Measurements from ENCODE around the gene WBP1L. TPM values are rescaled to one million over a fixed set of nuclear protein-coding genes. Genes with fewer than 3 reads are reported as not detected.

WBP1L gene
- total RNA-seq, 3 donors from 2014 or later (not counting 1 experiment from before 2014, with no cell fraction given), result 34.6 to 48.4 (median 47.9) TPM

DNA sequence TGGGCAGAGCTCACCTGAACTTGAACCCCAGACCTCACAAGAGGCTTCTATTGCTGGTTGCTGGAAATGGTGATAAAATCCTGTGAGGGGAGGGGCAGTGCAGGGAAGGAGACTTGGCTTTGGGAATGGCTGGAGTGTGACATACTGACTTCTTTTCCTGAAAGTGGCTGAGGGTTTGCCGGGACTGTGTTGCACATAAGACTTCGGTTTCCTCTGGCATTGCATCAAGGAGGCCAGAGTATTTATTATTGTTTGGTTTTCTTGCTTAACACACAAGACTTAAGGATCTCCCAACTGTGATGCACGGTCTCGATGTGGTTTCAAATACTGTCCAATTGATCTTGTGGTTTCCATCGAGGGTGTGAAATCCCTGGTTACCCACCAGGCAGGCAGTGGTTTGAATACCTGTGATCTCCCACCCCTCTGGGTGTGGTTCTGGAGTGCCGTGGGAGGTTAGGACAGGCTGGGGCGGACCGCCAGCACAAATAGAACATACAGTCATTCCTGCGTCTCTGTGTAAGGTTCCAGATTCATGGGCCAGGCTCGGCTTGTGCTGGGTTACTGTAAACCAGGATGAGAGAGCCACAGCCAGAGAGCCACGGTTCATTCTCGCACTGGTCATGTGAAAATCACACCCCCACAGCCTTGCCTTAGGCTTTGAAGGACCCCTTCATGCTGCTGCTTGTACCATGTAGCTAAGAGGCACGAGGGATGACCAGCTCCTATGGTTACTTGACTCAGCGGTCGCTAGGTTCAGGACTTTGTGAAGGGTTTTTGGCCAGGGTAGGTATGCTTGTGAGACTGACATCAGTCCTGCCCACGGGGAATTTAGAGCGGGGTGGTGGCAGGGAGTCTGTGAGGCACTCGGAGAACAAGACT, 39.2 kb downstream of the WBP1L start:
- no peak overlapping the region for H3K4me3 ChIP-seq (ENCODE audit: low read length)
- TF ChIP-seq, protein P1, sequence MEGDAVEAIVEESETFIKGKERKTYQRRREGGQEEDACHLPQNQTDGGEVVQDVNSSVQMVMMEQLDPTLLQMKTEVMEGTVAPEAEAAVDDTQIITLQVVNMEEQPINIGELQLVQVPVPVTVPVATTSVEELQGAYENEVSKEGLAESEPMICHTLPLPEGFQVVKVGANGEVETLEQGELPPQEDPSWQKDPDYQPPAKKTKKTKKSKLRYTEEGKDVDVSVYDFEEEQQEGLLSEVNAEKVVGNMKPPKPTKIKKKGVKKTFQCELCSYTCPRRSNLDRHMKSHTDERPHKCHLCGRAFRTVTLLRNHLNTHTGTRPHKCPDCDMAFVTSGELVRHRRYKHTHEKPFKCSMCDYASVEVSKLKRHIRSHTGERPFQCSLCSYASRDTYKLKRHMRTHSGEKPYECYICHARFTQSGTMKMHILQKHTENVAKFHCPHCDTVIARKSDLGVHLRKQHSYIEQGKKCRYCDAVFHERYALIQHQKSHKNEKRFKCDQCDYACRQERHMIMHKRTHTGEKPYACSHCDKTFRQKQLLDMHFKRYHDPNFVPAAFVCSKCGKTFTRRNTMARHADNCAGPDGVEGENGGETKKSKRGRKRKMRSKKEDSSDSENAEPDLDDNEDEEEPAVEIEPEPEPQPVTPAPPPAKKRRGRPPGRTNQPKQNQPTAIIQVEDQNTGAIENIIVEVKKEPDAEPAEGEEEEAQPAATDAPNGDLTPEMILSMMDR (IDR thresholded peaks at IDR 0.05), result no peak
- H3K27ac Mint-ChIP-seq, result peak overlapping the region; percentile 77 to 86
- ATAC-seq (peak in 1 of 3 donors; percentile 34), DNase-seq (no peak)
- no peak overlapping the region for H3K27ac ChIP-seq (ENCODE audit: low read length)
- H3K9me3 ChIP-seq (ENCODE audit: control insufficient read depth, insufficient read depth, low read length), result no peaks in the 10 kb centered on the region
- H3K27me3 Mint-ChIP-seq (ENCODE audit: low read depth in 2 of 2), result no peaks in the 10 kb centered on the region
- H3K36me3 Mint-ChIP-seq, result no peaks in the 10 kb centered on the region
- intact Hi-C loops (cut with micrococcal nuclease), result no loop called here
- H3K27me3 ChIP-seq (ENCODE audit: control insufficient read depth, insufficient read depth, low read length), result no peaks in the 10 kb centered on the region
- no peaks in the 10 kb centered on the region for H3K9me3 Mint-ChIP-seq
- peaks cover 32% of the 10 kb centered on the region for H3K4me1 ChIP-seq (ENCODE audit: control insufficient read depth, insufficient read depth, low read length)
- WGBS (ENCODE audit: insufficient coverage), result 70% methylated on average over 18 of the region's 18 CpGs
- H3K36me3 ChIP-seq (ENCODE audit: control insufficient read depth, insufficient read depth, low read length), result no peaks in the 10 kb centered on the region
- peak overlapping the region; percentile 61 for H3K4me3 Mint-ChIP-seq
- peaks cover 71 to 72% of the 10 kb centered on the region in 2 donors for H3K4me1 Mint-ChIP-seq

DNA sequence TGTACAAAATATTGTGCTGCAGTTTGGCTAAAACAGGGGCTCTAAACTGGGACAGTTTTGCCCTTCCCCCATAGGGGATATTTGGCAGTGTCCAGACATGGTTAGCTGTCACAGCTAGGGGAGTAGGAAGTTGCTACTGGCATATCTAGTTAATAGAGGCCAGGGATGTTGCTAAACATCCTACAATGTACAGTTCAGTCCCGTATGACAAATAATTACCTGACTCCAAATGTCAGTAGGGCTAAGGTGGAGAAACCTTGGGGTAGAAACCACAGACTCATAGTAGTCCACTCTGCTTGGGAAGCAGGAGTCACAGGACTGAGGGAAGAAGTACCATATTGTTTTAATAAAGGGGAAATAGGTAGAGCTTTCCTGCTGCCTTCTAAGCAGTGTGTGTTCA, 39.8 kb downstream of the WBP1L start:
- Histone ChIP-seq H3K9me3 (ENCODE audit: control insufficient read depth, insufficient read depth, low read length) (no peaks in the 10 kb centered on the region), H3K36me3 (ENCODE audit: control insufficient read depth, insufficient read depth, low read length) (no peaks in the 10 kb centered on the region), H3K27ac (ENCODE audit: low read length) (no peak overlapping the region), H3K4me1 (ENCODE audit: control insufficient read depth, insufficient read depth, low read length) (peaks cover 32% of the 10 kb centered on the region), H3K27me3 (ENCODE audit: control insufficient read depth, insufficient read depth, low read length) (no peaks in the 10 kb centered on the region), H3K4me3 (ENCODE audit: low read length) (no peak overlapping the region)
- no peaks in the 10 kb centered on the region for H3K27me3 Mint-ChIP-seq (ENCODE audit: low read depth in 2 of 2)
- H3K27ac Mint-ChIP-seq, result peak overlapping the region; percentile 77 to 86
- peaks cover 66 to 67% of the 10 kb centered on the region in 2 donors for H3K4me1 Mint-ChIP-seq
- WGBS (ENCODE audit: insufficient coverage), result no CpG with 5 or more reads among the region's 1 CpG
- intact Hi-C loops (cut with micrococcal nuclease), result no loop called here
- TF ChIP-seq, protein P1 (IDR thresholded peaks at IDR 0.05), result no peak
- H3K9me3 Mint-ChIP-seq, result no peaks in the 10 kb centered on the region
- no peaks in the 10 kb centered on the region for H3K36me3 Mint-ChIP-seq
- no peak for DNase-seq
- no peak for ATAC-seq
- H3K4me3 Mint-ChIP-seq, result no peak overlapping the region

GRCh38 chr10:102785818-102786217, 42.1 kb downstream of the WBP1L start:
- H3K4me3 Mint-ChIP-seq, result no peak overlapping the region
- H3K9me3 ChIP-seq (ENCODE audit: control insufficient read depth, insufficient read depth, low read length), result no peaks in the 10 kb centered on the region
- H3K27me3 Mint-ChIP-seq (ENCODE audit: low read depth in 2 of 2), result no peaks in the 10 kb centered on the region
- no peaks in the 10 kb centered on the region for H3K9me3 Mint-ChIP-seq
- no peak overlapping the region for H3K27ac ChIP-seq (ENCODE audit: low read length)
- H3K27ac Mint-ChIP-seq, result peak overlapping the region; percentile 39 to 76
- no peak overlapping the region for H3K4me3 ChIP-seq (ENCODE audit: low read length)
- peaks cover 59 to 60% of the 10 kb centered on the region in 2 donors for H3K4me1 Mint-ChIP-seq
- H3K4me1 ChIP-seq (ENCODE audit: control insufficient read depth, insufficient read depth, low read length), result peaks cover 32% of the 10 kb centered on the region
- WGBS (ENCODE audit: insufficient coverage), result 65% methylated on average over 2 of the region's 2 CpGs
- no peak for DNase-seq
- TF ChIP-seq, protein P1 (IDR thresholded peaks at IDR 0.05), result no peak
- ATAC-seq, result peak in 1 of 3 donors; percentile 26
- intact Hi-C loops (cut with micrococcal nuclease), result no loop called here
- H3K36me3 ChIP-seq (ENCODE audit: control insufficient read depth, insufficient read depth, low read length), result no peaks in the 10 kb centered on the region
- H3K27me3 ChIP-seq (ENCODE audit: control insufficient read depth, insufficient read depth, low read length), result no peaks in the 10 kb centered on the region
- H3K36me3 Mint-ChIP-seq, result no peaks in the 10 kb centered on the region

Data from natural killer cell (primary cell).